ENCODE results near the gene TBP.

DNA sequence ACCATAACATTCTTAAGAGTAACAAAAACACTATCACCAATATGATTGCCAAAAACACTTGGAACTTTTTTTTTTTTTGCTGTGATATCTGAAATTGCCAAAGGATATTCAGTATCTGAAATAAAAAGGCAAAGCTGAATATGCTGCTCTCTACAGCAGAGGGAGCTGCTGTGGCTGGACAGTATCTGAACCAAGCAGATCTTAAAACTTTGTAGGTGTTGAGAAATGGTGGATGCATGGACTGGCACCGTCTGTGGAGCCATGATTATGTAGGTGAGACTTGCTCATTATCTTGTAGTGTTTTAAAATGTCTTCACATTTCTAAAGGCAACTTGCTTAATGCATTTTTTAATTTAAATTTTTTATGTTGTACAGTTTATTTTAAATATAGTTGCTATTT is 21.1 kb downstream of the TBP start:
- TF ChIP-seq, protein P1, sequence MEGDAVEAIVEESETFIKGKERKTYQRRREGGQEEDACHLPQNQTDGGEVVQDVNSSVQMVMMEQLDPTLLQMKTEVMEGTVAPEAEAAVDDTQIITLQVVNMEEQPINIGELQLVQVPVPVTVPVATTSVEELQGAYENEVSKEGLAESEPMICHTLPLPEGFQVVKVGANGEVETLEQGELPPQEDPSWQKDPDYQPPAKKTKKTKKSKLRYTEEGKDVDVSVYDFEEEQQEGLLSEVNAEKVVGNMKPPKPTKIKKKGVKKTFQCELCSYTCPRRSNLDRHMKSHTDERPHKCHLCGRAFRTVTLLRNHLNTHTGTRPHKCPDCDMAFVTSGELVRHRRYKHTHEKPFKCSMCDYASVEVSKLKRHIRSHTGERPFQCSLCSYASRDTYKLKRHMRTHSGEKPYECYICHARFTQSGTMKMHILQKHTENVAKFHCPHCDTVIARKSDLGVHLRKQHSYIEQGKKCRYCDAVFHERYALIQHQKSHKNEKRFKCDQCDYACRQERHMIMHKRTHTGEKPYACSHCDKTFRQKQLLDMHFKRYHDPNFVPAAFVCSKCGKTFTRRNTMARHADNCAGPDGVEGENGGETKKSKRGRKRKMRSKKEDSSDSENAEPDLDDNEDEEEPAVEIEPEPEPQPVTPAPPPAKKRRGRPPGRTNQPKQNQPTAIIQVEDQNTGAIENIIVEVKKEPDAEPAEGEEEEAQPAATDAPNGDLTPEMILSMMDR (conservative IDR thresholded peaks at IDR 0.05; ENCODE audit: low read depth, low read length), result peak; percentile 55
- TF ChIP-seq EZH2 (IDR thresholded peaks at IDR 0.05; ENCODE audit: low read length, unreplicated experiment), result no peak
